Upper lobe of left lung (tissue), 6 donors: ENCODE results near the gene C3orf20. TPM values are rescaled to one million over a fixed set of nuclear protein-coding genes. Genes with fewer than 3 reads are reported as not detected.
A peak's percentile ranks its signal among the peaks of the same experiment; 100 is the strongest.

Source experiments
- ATAC-seq, 2 donors: fragments of 200-7000 bp; cut with Tn5 transposase; one replicate each; pipeline ENCODE4 v1.9.1; 2022; ENCODE audit warnings: mild to moderate bottlenecking in 2 of 2, moderate library complexity in 2 of 2; ENCODE audit not compliant: low FRiP score in 2 of 2
- DNase-seq, 2 donors: peaks; one replicate each; pipeline ENCODE4 v3.0.0-alpha.2; 2019 to 2020
- H3K27ac ChIP-seq, 4 donors: fragments of 200-600 bp; sonication (generic); one replicate each; pipeline ENCODE4 v1.5.1; 2016 to 2019
- H3K27me3 ChIP-seq, 4 donors: fragments of 200-600 bp; sonication (generic); one replicate each; pipeline ENCODE4 v1.5.1; 2017 to 2019
- H3K36me3 ChIP-seq, 4 donors: fragments of 200-600 bp; sonication (generic); one replicate each; pipeline ENCODE4 v1.5.1; 2016 to 2019
- H3K4me1 ChIP-seq, 4 donors: fragments of 200-600 bp; sonication (generic); one replicate each; pipeline ENCODE4 v1.5.1; 2018 to 2019
- H3K4me3 ChIP-seq, 4 donors: fragments of 200-600 bp; sonication (generic); one replicate each; pipeline ENCODE4 v1.5.1; 2017 to 2019; ENCODE audit warnings: mild to moderate bottlenecking in 2 of 4, moderate library complexity in 1 of 4
- H3K9me3 ChIP-seq, 4 donors: fragments of 200-600 bp; sonication (generic); one replicate each; pipeline ENCODE4 v1.5.1; 2018 to 2019
- EP300 ChIP-seq, 4 donors: sonication (generic); formaldehyde crosslinking; IDR thresholded peaks; one replicate each; pipeline ENCODE4 v1.5.1; 2017; ENCODE audit warnings: antibody characterized with exemption in 4 of 4, control low read depth in 2 of 4
- POLR2A ChIP-seq, 4 donors: fragments of 450-650 bp; IDR thresholded peaks; one replicate each; pipeline ENCODE4 v1.5.1; 2016 to 2017; ENCODE audit warnings: antibody characterized with exemption in 4 of 4, mild to moderate bottlenecking in 2 of 4
- POLR2AphosphoS5 ChIP-seq, 2 donors: sonication (generic); formaldehyde crosslinking; IDR thresholded peaks; one replicate each; pipeline ENCODE4 v1.5.1; 2017; ENCODE audit warnings: antibody characterized with exemption in 2 of 2
- WGBS, 2 donors: methylation state at CpG; one replicate each; pipeline ENCODE4 v1.1.5; 2017 to 2018; 5-methylcytosine and 5-hydroxymethylcytosine counted together
- total RNA-seq, 6 donors: library from RNA; depleted of rRNA in 4 of 6; stranded (reverse); fragments of >200 nt in 4 of 6; gene quantifications; one replicate each; pipeline versions ENCODE4 v1.1.0 to v1.2.1, GENCODE V29; 2016 to 2021
- TF ChIP-seq, protein P1 (sequence below), 6 experiments: fragments of 450-650 bp in 4 of 6; fragments of 200-600 bp in 2 of 6; sonication (generic) in 2 of 6; IDR thresholded peaks; one replicate each; pipeline ENCODE4 v1.5.1; 2016 to 2019; ENCODE audit warnings: antibody characterized with exemption in 6 of 6
- donor health status: DM: no; HTN: no; CAD: no; lungs with moderate emphysema.
- donor health status: DM: no; HTN: yes; CAD: no; lungs with severe emphysema.

The C3orf20 gene
- total RNA-seq, 6 donors from 2014 or later, result 0.09 to 0.11 (median 0.10) TPM; not detected in 3

DNA sequence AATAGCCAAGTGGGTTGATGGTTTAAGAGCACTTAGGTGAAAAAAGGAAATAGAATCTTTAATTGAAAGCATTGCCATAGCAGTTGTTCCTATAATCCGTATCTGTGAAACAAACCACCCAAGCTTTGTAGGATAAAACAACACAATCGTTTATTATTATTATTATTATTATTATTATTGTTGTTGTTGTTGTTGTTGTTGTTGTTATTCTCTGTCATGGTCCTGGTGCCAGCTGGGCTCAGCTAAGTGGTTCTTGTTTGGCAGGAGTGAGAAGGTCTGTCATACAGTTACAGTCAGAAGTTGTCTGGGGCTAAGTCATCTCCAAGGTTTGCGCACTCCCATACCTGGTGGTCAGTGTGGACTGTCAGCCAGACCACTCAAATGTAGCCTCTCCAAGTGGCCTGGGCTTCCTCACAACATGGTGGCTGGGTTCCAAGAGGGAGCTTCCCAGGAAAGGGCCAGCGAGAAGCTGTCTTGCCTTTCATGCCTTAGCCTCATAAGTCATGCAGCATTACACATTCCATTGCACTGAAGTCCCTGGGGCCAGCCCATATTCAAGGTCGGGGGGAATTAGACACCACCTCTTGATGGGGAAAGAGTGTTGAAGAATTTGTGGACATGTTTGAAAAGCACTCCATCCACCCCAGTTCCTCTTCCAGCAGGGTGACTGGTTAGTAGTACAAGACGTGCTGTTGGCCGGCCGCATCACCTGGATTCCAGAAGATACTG lies 89.6 kb downstream of the C3orf20 start:
- WGBS, 2 donors, result 75 to 84% methylated on average over 8 of the region's 8 CpGs
- H3K27ac ChIP-seq, result no peak overlapping the region
- peaks cover 0 to 3% (median 0%) of the 10 kb centered on the region in 4 donors for H3K4me1 ChIP-seq
- H3K27me3 ChIP-seq, result no peaks in the 10 kb centered on the region
- H3K4me3 ChIP-seq, result no peak overlapping the region
- no peaks in the 10 kb centered on the region for H3K9me3 ChIP-seq
- H3K36me3 ChIP-seq, result no peaks in the 10 kb centered on the region
- DNase-seq, result no peak
- TF ChIP-seq EP300 (IDR thresholded peaks at IDR 0.05), result no peak
- TF ChIP-seq, protein P1, sequence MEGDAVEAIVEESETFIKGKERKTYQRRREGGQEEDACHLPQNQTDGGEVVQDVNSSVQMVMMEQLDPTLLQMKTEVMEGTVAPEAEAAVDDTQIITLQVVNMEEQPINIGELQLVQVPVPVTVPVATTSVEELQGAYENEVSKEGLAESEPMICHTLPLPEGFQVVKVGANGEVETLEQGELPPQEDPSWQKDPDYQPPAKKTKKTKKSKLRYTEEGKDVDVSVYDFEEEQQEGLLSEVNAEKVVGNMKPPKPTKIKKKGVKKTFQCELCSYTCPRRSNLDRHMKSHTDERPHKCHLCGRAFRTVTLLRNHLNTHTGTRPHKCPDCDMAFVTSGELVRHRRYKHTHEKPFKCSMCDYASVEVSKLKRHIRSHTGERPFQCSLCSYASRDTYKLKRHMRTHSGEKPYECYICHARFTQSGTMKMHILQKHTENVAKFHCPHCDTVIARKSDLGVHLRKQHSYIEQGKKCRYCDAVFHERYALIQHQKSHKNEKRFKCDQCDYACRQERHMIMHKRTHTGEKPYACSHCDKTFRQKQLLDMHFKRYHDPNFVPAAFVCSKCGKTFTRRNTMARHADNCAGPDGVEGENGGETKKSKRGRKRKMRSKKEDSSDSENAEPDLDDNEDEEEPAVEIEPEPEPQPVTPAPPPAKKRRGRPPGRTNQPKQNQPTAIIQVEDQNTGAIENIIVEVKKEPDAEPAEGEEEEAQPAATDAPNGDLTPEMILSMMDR (IDR thresholded peaks at IDR 0.05), result no peak
- no peak for ATAC-seq

DNA sequence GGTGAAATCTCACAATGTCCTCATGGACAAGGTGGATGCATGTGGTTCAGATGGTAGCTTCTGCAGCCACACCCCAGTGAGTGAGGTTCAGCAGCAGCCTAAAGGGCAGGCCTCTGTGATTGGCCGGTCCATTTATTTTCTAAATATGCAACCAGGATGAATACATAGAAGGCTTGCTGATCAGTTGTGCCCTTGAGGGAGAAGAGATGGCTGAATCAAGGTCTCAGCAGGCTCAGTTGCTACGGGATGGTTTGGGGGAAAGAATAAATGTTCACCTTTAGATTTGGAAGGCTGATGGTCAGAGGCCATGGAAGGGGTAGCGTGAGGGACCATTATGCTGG lies 90.1 kb downstream of the C3orf20 start:
- Histone ChIP-seq H3K27ac (no peak overlapping the region), H3K4me1 (peaks cover 0 to 3% (median 0%) of the 10 kb centered on the region in 4 donors), H3K4me3 (no peak overlapping the region), H3K27me3 (no peaks in the 10 kb centered on the region), H3K9me3 (no peaks in the 10 kb centered on the region), H3K36me3 (no peaks in the 10 kb centered on the region)
- DNase-seq (no peak), ATAC-seq (no peak)
- no peak for TF ChIP-seq POLR2A (IDR thresholded peaks at IDR 0.05)
- no peak for TF ChIP-seq POLR2AphosphoS5 (IDR thresholded peaks at IDR 0.05)
- TF ChIP-seq, protein P1 (IDR thresholded peaks at IDR 0.05), result no peak
- TF ChIP-seq EP300 (IDR thresholded peaks at IDR 0.05), result no peak
- WGBS, 2 donors, result 90 to 92% methylated on average over 3 of the region's 3 CpGs

DNA sequence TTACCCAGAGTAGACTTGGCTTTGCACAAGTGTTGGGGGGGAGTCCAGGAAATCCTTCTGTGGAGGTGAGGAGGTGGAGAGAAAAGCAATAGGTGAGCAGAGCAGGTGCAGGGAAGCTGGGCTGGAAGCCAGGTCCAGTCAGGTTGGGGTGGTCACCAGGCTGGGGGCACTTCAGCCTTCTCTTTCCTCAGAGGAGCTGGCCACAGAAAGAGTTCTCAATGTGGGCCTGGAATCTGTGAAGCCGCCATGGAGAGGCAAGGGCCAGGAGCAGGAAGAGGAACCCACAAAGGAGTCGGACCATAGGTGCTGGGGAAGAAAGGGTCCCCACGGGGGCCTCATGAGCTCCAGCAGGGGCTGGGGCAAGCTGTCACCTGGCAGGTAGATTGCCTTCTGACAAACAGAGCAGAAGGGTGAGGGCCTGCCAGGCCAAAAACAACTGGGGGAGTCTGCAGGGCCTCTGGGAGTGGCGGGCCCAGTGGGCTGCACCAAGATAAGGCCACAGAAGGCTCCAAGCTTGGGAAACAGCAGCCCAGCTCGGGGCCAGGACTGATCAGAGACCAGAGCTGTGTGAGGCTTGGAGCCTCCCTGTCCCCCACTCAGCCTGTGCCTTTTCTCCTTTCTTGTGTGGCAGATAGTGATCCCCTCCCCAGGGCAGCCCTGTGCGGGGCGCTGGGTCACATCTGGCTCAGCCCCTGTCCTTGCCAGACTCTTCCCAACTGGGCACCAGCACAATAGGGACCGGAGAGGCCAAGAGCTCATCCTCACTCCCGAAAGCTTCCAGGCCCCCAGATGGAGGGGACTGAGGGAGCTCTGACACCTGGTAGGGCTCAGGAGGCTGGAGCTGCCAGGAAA lies 90.9 kb downstream of the C3orf20 start:
- TF ChIP-seq, protein P1 (IDR thresholded peaks at IDR 0.05), result no peak
- TF ChIP-seq POLR2AphosphoS5 (IDR thresholded peaks at IDR 0.05) (no peak), POLR2A (IDR thresholded peaks at IDR 0.05) (no peak), EP300 (IDR thresholded peaks at IDR 0.05) (no peak)
- no peak for DNase-seq
- H3K27me3 ChIP-seq, result no peaks in the 10 kb centered on the region
- no peak for ATAC-seq
- no peak overlapping the region for H3K27ac ChIP-seq
- H3K4me3 ChIP-seq, result no peak overlapping the region
- no peaks in the 10 kb centered on the region for H3K9me3 ChIP-seq
- 90 to 92% methylated on average over 3 to 9 of the region's 9 CpGs for WGBS, 2 donors
- H3K36me3 ChIP-seq, result no peaks in the 10 kb centered on the region
- H3K4me1 ChIP-seq, result peaks cover 0 to 3% (median 0%) of the 10 kb centered on the region in 4 donors

DNA sequence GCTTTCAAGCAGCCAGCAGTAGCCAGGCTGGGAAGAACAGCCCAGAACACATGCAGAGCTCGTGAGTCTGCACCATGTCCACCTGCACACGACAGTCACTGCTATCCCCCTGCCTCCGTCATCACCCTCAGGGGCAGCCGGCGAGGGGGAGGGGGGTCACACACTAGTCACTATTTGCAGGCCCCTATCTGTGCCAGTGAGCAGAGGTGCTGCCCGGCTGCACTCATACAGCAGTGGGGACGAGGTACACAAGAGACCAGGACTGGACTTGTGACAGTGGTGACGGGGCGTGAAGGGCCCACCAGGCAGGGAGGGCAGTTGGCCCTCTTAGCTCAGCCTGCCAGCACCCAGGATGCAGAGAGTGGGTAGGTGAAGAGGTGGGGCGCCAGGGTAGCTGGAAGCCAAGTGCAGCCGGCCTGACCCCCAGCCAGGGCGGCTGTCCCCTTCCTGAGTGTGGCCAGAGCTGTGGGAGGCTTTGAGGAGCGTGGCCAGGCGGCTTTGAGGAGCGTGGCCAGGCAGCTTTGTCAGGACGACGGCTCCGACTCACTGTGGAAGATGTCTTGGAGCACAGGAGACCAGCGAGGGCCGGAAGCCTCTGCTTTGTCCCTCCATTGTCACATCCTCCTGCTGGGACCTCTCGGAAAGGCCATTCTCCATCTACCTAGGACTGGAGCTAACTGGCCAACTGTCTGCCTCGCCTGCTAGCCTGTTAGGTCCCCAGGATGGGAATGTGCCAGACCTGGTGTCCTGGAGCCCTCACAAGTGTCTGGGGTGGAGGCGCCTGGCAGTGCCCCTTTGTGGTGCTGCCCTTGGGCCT lies 91.7 kb downstream of the C3orf20 start:
- DNase-seq (peak in 1 of 2 donors; percentile 70), ATAC-seq (no peak)
- Histone ChIP-seq H3K4me1 (no peaks in the 10 kb centered on the region), H3K27ac (no peak overlapping the region), H3K36me3 (no peaks in the 10 kb centered on the region), H3K4me3 (no peak overlapping the region), H3K27me3 (no peaks in the 10 kb centered on the region), H3K9me3 (no peaks in the 10 kb centered on the region)
- 88 to 89% methylated on average over 11 to 22 of the region's 23 CpGs for whole genome bisulfite sequencing, 2 donors
- no peak for TF ChIP-seq EP300 (IDR thresholded peaks at IDR 0.05)
